ENCODE data around the gene RIC1. TPM values are rescaled to one million over a fixed set of nuclear protein-coding genes. Genes with fewer than 3 reads are reported as not detected.

The RIC1 gene
- total RNA-seq, 1 experiment from 2014 or later = 25.5 TPM

DNA sequence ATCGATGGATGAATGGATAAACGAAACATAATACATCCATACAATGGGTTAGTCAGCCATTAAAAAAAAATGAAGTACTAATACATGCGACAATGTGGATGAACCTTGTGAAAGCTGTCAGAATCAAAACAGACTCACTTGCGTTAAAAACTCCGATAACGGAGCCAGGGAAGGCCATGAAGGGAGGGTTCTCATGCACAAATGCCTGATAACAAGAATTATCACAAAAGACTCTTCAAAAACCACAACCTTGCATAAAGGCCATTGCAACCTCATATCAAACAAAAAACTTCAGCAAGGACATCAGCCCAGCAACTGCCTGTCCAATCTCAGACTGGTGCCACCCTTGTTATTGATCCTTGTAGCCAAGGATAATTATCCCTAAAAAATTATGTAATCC, 190.3 kb downstream of the RIC1 start:
- BruUV-seq (replicated peaks) = no TSS peak
- H3K4me1 ChIP-seq (ENCODE audit: control insufficient read depth in 1 of 2, insufficient read depth in 2 of 2, low read length in 2 of 2) = peaks cover 15 to 20% of the 10 kb centered on the region in 2 experiments
- H3K9ac ChIP-seq (ENCODE audit: low read length) = no peak overlapping the region
- no peak for ATAC-seq
- TF ChIP-seq, protein P1, sequence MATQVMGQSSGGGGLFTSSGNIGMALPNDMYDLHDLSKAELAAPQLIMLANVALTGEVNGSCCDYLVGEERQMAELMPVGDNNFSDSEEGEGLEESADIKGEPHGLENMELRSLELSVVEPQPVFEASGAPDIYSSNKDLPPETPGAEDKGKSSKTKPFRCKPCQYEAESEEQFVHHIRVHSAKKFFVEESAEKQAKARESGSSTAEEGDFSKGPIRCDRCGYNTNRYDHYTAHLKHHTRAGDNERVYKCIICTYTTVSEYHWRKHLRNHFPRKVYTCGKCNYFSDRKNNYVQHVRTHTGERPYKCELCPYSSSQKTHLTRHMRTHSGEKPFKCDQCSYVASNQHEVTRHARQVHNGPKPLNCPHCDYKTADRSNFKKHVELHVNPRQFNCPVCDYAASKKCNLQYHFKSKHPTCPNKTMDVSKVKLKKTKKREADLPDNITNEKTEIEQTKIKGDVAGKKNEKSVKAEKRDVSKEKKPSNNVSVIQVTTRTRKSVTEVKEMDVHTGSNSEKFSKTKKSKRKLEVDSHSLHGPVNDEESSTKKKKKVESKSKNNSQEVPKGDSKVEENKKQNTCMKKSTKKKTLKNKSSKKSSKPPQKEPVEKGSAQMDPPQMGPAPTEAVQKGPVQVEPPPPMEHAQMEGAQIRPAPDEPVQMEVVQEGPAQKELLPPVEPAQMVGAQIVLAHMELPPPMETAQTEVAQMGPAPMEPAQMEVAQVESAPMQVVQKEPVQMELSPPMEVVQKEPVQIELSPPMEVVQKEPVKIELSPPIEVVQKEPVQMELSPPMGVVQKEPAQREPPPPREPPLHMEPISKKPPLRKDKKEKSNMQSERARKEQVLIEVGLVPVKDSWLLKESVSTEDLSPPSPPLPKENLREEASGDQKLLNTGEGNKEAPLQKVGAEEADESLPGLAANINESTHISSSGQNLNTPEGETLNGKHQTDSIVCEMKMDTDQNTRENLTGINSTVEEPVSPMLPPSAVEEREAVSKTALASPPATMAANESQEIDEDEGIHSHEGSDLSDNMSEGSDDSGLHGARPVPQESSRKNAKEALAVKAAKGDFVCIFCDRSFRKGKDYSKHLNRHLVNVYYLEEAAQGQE (IDR thresholded peaks at IDR 0.05; ENCODE audit: low read depth) = no peak
- TF ChIP-seq SRF (IDR thresholded peaks at IDR 0.05; ENCODE audit: low read depth) (no peak), SIN3A (IDR thresholded peaks at IDR 0.05; ENCODE audit: low read depth) (no peak)
- H3K4me3 ChIP-seq (replicated peaks in 1 of 2; ENCODE audit: low read depth in 1 of 2, low read length in 2 of 2) = no peak overlapping the region
- intact Hi-C loops (cut with micrococcal nuclease) = no loop called here
- peaks cover 3 to 14% of the 10 kb centered on the region in 2 experiments; a peak in 3 of 4 replicates for H3K36me3 ChIP-seq (ENCODE audit: control insufficient read depth in 1 of 2, insufficient read depth in 2 of 2, low read length in 2 of 2)
- H4K20me1 ChIP-seq (ENCODE audit: insufficient read depth) = no peaks in the 10 kb centered on the region
- no peaks in the 10 kb centered on the region for H3K27me3 ChIP-seq (ENCODE audit: insufficient read depth, low read length)
- no peak overlapping the region for H3K27ac ChIP-seq (ENCODE audit: low read depth, low read length)
- RAD21 ChIA-PET (ENCODE audit: low non-redundant PET in 1 of 2, low total read pairs in 2 of 2, uncharacterized antibody in 2 of 2, unreplicated experiment in 2 of 2) = no interaction called here
- no peak for DNase-seq (ENCODE audit: low read depth, low spot score)
- 0 out of 2 replicates have a peak overlapping the region, but pooled peaks have one; percentile 27 for H3K4me2 ChIP-seq (ENCODE audit: low read length)
- H3K79me2 ChIP-seq (ENCODE audit: insufficient read depth, low read length) = peaks cover 14% of the 10 kb centered on the region; the same call in 1 of the 2 replicates
- no peaks in the 10 kb centered on the region for H3K9me3 ChIP-seq (ENCODE audit: control insufficient read depth in 1 of 2, insufficient read depth in 1 of 2, low read depth in 1 of 2, low read length in 2 of 2)
- H2AFZ ChIP-seq (ENCODE audit: low read depth, low read length, poor library complexity, severe bottlenecking) = no peak overlapping the region
- CTCF ChIA-PET = no interaction called here
- POLR2A ChIA-PET = no interaction called here
- no peaks in the 10 kb centered on the region for H3K9me2 ChIP-seq (ENCODE audit: insufficient read depth)

DNA sequence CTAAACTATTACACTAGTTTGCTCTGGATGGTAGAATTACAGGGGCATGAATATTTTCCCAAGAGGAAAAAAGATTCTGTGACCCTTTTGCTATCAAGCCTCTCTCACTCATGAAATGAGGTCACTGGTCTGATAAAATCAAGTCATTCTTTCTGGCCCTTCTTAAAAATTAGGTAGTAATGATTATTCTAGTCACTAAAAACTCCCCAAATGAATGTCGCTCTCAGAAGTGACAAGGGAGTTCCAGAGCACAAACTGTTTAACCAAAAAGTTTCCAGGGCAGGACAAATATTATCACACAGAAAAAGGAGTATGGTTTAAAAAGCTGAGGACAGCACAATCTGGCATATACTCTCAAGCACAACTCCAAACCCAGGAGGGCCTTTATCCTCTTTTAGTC, 191.5 kb downstream of the RIC1 start:
- H2AFZ ChIP-seq (ENCODE audit: low read depth, low read length, poor library complexity, severe bottlenecking) = no peak overlapping the region
- intact Hi-C loops (cut with micrococcal nuclease) = no loop called here
- BruUV-seq (replicated peaks) = no TSS peak
- no peak for ATAC-seq
- ChIA-PET CTCF (interaction anchor here (1.6 kb wide), 1 partner anchor 234 kb away, joined by 3 read pairs; no protein-coding TSS in a partner anchor), RAD21 (ENCODE audit: low non-redundant PET in 1 of 2, low total read pairs in 2 of 2, uncharacterized antibody in 2 of 2, unreplicated experiment in 2 of 2) (no interaction called here), POLR2A (no interaction called here)
- no peak overlapping the region for H3K4me2 ChIP-seq (ENCODE audit: low read length)
- H3K9me2 ChIP-seq (ENCODE audit: insufficient read depth) = no peaks in the 10 kb centered on the region
- no peak overlapping the region for H3K4me3 ChIP-seq (replicated peaks in 1 of 2; ENCODE audit: low read depth in 1 of 2, low read length in 2 of 2)
- H3K79me2 ChIP-seq (ENCODE audit: insufficient read depth, low read length) = peaks cover 6% of the 10 kb centered on the region; the same call in 1 of the 2 replicates
- no peak overlapping the region for H3K9ac ChIP-seq (ENCODE audit: low read length)
- no peaks in the 10 kb centered on the region for H3K27me3 ChIP-seq (ENCODE audit: insufficient read depth, low read length)
- H4K20me1 ChIP-seq (ENCODE audit: insufficient read depth) = no peaks in the 10 kb centered on the region
- no peak for DNase-seq (ENCODE audit: low read depth, low spot score)
- no peak overlapping the region for H3K27ac ChIP-seq (ENCODE audit: low read depth, low read length)
- H3K9me3 ChIP-seq (ENCODE audit: control insufficient read depth in 1 of 2, insufficient read depth in 1 of 2, low read depth in 1 of 2, low read length in 2 of 2) = no peaks in the 10 kb centered on the region
- peaks cover 3 to 14% of the 10 kb centered on the region in 2 experiments; a peak in 3 of 4 replicates for H3K36me3 ChIP-seq (ENCODE audit: control insufficient read depth in 1 of 2, insufficient read depth in 2 of 2, low read length in 2 of 2)
- H3K4me1 ChIP-seq (ENCODE audit: control insufficient read depth in 1 of 2, insufficient read depth in 2 of 2, low read length in 2 of 2) = peaks cover 13 to 20% of the 10 kb centered on the region in 2 experiments
- TF ChIP-seq, protein P2, sequence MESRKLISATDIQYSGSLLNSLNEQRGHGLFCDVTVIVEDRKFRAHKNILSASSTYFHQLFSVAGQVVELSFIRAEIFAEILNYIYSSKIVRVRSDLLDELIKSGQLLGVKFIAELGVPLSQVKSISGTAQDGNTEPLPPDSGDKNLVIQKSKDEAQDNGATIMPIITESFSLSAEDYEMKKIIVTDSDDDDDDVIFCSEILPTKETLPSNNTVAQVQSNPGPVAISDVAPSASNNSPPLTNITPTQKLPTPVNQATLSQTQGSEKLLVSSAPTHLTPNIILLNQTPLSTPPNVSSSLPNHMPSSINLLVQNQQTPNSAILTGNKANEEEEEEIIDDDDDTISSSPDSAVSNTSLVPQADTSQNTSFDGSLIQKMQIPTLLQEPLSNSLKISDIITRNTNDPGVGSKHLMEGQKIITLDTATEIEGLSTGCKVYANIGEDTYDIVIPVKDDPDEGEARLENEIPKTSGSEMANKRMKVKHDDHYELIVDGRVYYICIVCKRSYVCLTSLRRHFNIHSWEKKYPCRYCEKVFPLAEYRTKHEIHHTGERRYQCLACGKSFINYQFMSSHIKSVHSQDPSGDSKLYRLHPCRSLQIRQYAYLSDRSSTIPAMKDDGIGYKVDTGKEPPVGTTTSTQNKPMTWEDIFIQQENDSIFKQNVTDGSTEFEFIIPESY (IDR thresholded peaks at IDR 0.05; ENCODE audit: extremely low read depth, insufficient replicate concordance, low read length) = no peak
- TF ChIP-seq, protein P3, sequence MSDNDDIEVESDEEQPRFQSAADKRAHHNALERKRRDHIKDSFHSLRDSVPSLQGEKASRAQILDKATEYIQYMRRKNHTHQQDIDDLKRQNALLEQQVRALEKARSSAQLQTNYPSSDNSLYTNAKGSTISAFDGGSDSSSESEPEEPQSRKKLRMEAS (IDR thresholded peaks at IDR 0.05) = no peak
- TF ChIP-seq RAD21 (IDR thresholded peaks at IDR 0.05; ENCODE audit: low read depth) (no peak), JUND (IDR thresholded peaks at IDR 0.05) (no peak), FOSL1 (IDR thresholded peaks at IDR 0.05; ENCODE audit: low read depth) (no peak), TCF7L2 (IDR thresholded peaks at IDR 0.05; ENCODE audit: borderline replicate concordance, extremely low read depth, insufficient read depth, insufficient read length) (no peak), EZH2 (IDR thresholded peaks at IDR 0.05) (no peak), POLR2A (IDR thresholded peaks at IDR 0.05; ENCODE audit: borderline replicate concordance, extremely low read depth, insufficient read depth, insufficient read length) (no peak)
- TF ChIP-seq, protein P1 (IDR thresholded peaks at IDR 0.05; ENCODE audit: low read depth) = no peak

Measured in HCT116 (cell line).